Psoas muscle (tissue), 8 donors: Measurements from ENCODE around the gene GPALPP1. TPM values are rescaled to one million over a fixed set of nuclear protein-coding genes. Genes with fewer than 3 reads are reported as not detected.
"Not testable (repeated sequence)": the region's sequence is repeated elsewhere in the genome, so short reads cannot be mapped to it uniquely, and the experiment has no call there.

Experiments
- ATAC-seq, 4 donors: fragments of 200-7000 bp; cut with Tn5 transposase; one replicate each; pipeline ENCODE4 v1.9.1; 2020; ENCODE audit warnings: moderate library complexity in 3 of 4, mild to moderate bottlenecking in 2 of 4
- DNase-seq, 2 donors: peaks; one replicate each; pipeline ENCODE4 v3.0.0-alpha.2; 2020
- H3K27ac ChIP-seq: fragments of 200-600 bp; one replicate; pipeline ENCODE4 v1.8.0; 2022
- H3K27me3 ChIP-seq, 3 donors: fragments of 200-600 bp in 1 of 3; one replicate each; pipeline versions ENCODE4 v1.6.1 to v1.8.0; 2013 to 2022; ENCODE audit warnings: low read length in 2 of 3, mild to moderate bottlenecking in 2 of 3, moderate library complexity in 1 of 3; ENCODE audit not compliant: insufficient read depth in 3 of 3
- H3K36me3 ChIP-seq, 2 donors: fragments of 200-600 bp in 1 of 2; one replicate each; pipeline versions ENCODE4 v1.6.1 to v1.8.0; 2013 to 2022; ENCODE audit warnings: low read depth in 1 of 2, mild to moderate bottlenecking in 1 of 2, moderate library complexity in 1 of 2; ENCODE audit not compliant: insufficient read depth in 1 of 2
- H3K4me1 ChIP-seq: fragments of 200-600 bp; one replicate; pipeline ENCODE4 v1.8.0; 2022
- H3K4me3 ChIP-seq: fragments of 200-600 bp; one replicate; pipeline ENCODE4 v1.8.0; 2022; ENCODE audit warnings: mild to moderate bottlenecking
- H3K9me3 ChIP-seq: fragments of 200-600 bp; one replicate; pipeline ENCODE4 v1.8.0; 2022
- WGBS, 3 donors: extraction: QIAGEN DNeasy Blood & Tissue Kit; methylation state at CpG; one replicate each; pipeline versions ENCODE4 v1.1.6 to v1.1.7; 2013; 5-methylcytosine and 5-hydroxymethylcytosine counted together
- intact Hi-C, 2 donors: fragments of 100-400 bp; cut with DNase I; formaldehyde crosslinking; loops; one replicate each; pipeline versions ENCODE4 v1.11.0 to v1.14.2; 2022
- polyA plus RNA-seq, 3 donors: library from polyadenylated mRNA; stranded (reverse); fragments of 200-250 nt; gene quantifications; one replicate each; pipeline ENCODE4 v1.2.3, GENCODE V29; 2013
- total RNA-seq, 4 donors: library from RNA; stranded (reverse); fragmentation: NEBNext Ultra II Directional in 2 of 4; extraction: Animal tissue kit (Norgen Biotek cat#: 25700) in 2 of 4; gene quantifications; one replicate each; pipeline versions ENCODE4 v1.2.1 to v1.2.4, GENCODE V29; 2021 to 2023
- TF ChIP-seq, protein P1 (sequence below): fragments of 200-600 bp; IDR thresholded peaks from one replicate; pipeline ENCODE4 v1.8.0; 2022; ENCODE audit warnings: antibody characterized with exemption
- donor health status: healthy with polysubstance abuse.
- donor health status: DM: no; HTN: no; CAD: no; lungs with moderate emphysema.
- donor health status: Bipolar disorder and iron deficiency.
- donor health status: healthy.
- donor health status: DM: yes; HTN: yes; CAD: no.
- donor health status: DM: no; HTN: no; CAD: no.
- donor health status: DM: no; HTN: no; CAD: no.
- donor health status: DM: yes; HTN: yes; CAD: no.

Gene GPALPP1
- total and polyA plus RNA-seq, 7 donors, result 5.4 to 16.2 (median 12.0) TPM

- no peak overlapping the region for H3K4me3 ChIP-seq
- H3K27me3 ChIP-seq, result no peaks in the 10 kb centered on the region
- WGBS, 3 donors, result 89 to 92% (median 92%) methylated on average over 2 of the region's 2 CpGs
- DNase-seq (no peak), ATAC-seq (no peak)
- H3K9me3 ChIP-seq, result no peaks in the 10 kb centered on the region
- TF ChIP-seq, protein P1, sequence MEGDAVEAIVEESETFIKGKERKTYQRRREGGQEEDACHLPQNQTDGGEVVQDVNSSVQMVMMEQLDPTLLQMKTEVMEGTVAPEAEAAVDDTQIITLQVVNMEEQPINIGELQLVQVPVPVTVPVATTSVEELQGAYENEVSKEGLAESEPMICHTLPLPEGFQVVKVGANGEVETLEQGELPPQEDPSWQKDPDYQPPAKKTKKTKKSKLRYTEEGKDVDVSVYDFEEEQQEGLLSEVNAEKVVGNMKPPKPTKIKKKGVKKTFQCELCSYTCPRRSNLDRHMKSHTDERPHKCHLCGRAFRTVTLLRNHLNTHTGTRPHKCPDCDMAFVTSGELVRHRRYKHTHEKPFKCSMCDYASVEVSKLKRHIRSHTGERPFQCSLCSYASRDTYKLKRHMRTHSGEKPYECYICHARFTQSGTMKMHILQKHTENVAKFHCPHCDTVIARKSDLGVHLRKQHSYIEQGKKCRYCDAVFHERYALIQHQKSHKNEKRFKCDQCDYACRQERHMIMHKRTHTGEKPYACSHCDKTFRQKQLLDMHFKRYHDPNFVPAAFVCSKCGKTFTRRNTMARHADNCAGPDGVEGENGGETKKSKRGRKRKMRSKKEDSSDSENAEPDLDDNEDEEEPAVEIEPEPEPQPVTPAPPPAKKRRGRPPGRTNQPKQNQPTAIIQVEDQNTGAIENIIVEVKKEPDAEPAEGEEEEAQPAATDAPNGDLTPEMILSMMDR, result no peak
- H3K36me3 ChIP-seq, result peaks cover 5 to 88% of the 10 kb centered on the region in 2 donors
- no peak overlapping the region for H3K27ac ChIP-seq
- intact Hi-C loops, result no loop called here
- no peaks in the 10 kb centered on the region for H3K4me1 ChIP-seq
Measured at GRCh38 chr13:45015300-45015699, 26.0 kb downstream of the GPALPP1 start.

DNA sequence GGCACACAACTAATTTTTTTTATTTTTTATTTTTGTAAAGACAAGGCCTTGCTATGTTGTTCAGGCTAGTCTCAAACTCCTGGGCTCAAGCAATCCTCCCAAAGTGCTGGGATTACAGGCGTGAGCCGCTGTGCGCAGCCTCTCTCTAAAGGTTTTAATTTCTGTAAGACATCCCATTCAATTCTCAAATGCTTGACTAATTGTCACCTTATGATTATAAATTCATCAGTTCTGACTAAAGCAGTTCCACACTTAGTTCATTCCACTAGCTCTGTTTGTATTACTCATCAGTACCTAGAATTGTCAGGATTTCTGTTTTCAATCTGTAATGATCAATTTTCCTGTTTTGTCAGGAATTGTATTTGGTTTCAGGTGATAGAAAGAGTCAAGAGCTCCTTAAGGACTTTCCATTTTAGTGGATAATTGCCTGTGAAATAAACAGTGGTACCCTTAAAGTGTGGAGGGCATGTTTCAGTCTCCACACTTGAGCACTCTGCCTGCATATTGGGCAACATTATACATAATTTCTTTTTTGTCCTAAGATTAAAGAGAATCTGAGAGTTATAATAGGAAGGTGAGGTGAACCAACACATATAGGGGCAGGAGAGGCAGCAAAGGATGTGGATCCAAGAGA lies 27.6 kb downstream of the GPALPP1 start:
- intact Hi-C loops, result no loop called here
- H3K36me3 ChIP-seq, result peaks cover 2 to 88% of the 10 kb centered on the region in 2 donors
- TF ChIP-seq, protein P1, result no peak
- 98% methylated on average over 3 of the region's 3 CpGs for WGBS, 3 donors
- no peak overlapping the region for H3K27ac ChIP-seq
- ATAC-seq, result no peak
- DNase-seq, result no peak
- H3K27me3 ChIP-seq, result no peaks in the 10 kb centered on the region
- no peak overlapping the region for H3K4me3 ChIP-seq
- H3K4me1 ChIP-seq, result no peaks in the 10 kb centered on the region
- H3K9me3 ChIP-seq, result no peaks in the 10 kb centered on the region

GRCh38 chr13:45019981-45020380 lies 30.6 kb downstream of the GPALPP1 start:
- H3K9me3 ChIP-seq, H3K4me3 ChIP-seq, intact Hi-C loops, H3K4me1 ChIP-seq, ATAC-seq, H3K27ac ChIP-seq, H3K27me3 ChIP-seq, DNase-seq: not testable (repeated sequence)
- peaks cover 2 to 84% of the 10 kb centered on the region in 2 donors for H3K36me3 ChIP-seq
- 97 to 100% (median 99%) methylated on average over 7 of the region's 7 CpGs for WGBS, 3 donors

GRCh38 chr13:45021250-45021649 lies 31.9 kb downstream of the GPALPP1 start:
- no peak for DNase-seq
- H3K9me3 ChIP-seq, result no peaks in the 10 kb centered on the region
- no peak overlapping the region for H3K27ac ChIP-seq
- intact Hi-C loops, result no loop called here
- TF ChIP-seq, protein P1, result no peak
- no peak overlapping the region for H3K4me3 ChIP-seq
- H3K36me3 ChIP-seq, result peaks cover 0 to 82% of the 10 kb centered on the region in 2 donors
- H3K27me3 ChIP-seq, result no peaks in the 10 kb centered on the region
- 96 to 98% (median 97%) methylated on average over 3 of the region's 3 CpGs for WGBS, 3 donors
- H3K4me1 ChIP-seq, result no peaks in the 10 kb centered on the region
- no peak for ATAC-seq

DNA sequence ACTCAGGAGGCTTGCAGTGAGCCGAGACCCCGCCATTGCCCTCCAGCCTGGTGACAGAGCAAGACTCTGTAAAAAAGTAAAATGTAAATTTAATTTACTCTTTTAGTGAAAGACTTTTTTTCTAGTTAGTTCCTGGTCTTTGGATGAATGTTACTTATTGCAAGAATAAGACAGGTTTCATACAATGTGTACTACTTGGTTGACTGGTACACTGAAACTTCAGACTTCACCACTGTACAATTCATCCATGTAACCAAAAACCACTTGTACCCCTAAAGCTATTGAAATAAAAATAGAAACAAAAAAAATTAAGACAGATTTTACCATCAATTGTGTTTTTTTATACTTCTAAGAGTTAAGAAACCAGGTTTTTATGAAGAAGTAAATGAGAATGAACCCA lies 35.5 kb downstream of the GPALPP1 start:
- TF ChIP-seq, protein P1, result no peak
- no peak overlapping the region for H3K4me3 ChIP-seq
- DNase-seq (no peak), ATAC-seq (no peak)
- no peak overlapping the region for H3K27ac ChIP-seq
- no peaks in the 10 kb centered on the region for H3K27me3 ChIP-seq
- intact Hi-C loops, result no loop called here
- H3K36me3 ChIP-seq, result peaks cover 0 to 91% of the 10 kb centered on the region in 2 donors
- H3K4me1 ChIP-seq, result no peaks in the 10 kb centered on the region
- WGBS, 3 donors, result 95 to 100% (median 100%) methylated on average over 2 of the region's 2 CpGs
- no peaks in the 10 kb centered on the region for H3K9me3 ChIP-seq
